MM.1S (cell line): ENCODE data around the gene TIMP2.

ENCODE experiments used
- DNase-seq: peaks from one replicate; pipeline ENCODE4 v3.0.0-alpha.2; 2015
- H2AFZ ChIP-seq: fragments of 300-600 bp; sonication (generic); 2 replicates; pipeline ENCODE4 v1.6.0; 2016; ENCODE audit warnings: antibody characterized with exemption, low read length
- H3F3A ChIP-seq: fragments of 300-600 bp; sonication (generic); 2 replicates; pipeline ENCODE4 v1.6.1; 2016; ENCODE audit warnings: mild to moderate bottlenecking, antibody characterized with exemption, low read length, moderate library complexity, mixed read lengths; ENCODE audit not compliant: insufficient read depth
- H3K27ac ChIP-seq: fragments of 300-600 bp; sonication (generic); 2 replicates; pipeline ENCODE4 v1.5.1; 2016; ENCODE audit warnings: mild to moderate bottlenecking, low read length
- H3K27me3 ChIP-seq: fragments of 300-600 bp; sonication (generic); replicated peaks from 2 replicates; pipeline ENCODE4 v1.6.0; 2016; ENCODE audit warnings: low read length; ENCODE audit not compliant: insufficient read depth
- H3K36me3 ChIP-seq: fragments of 300-600 bp; sonication (generic); replicated peaks from 2 replicates; pipeline ENCODE4 v1.6.1; 2016; ENCODE audit warnings: mild to moderate bottlenecking, low read length, mixed read lengths; ENCODE audit not compliant: insufficient read depth
- H3K4me1 ChIP-seq: fragments of 300-600 bp; sonication (generic); 2 replicates; pipeline ENCODE4 v1.6.1; 2016; ENCODE audit warnings: low read length, mixed read lengths
- H3K4me2 ChIP-seq: fragments of 300-600 bp; sonication (generic); 2 replicates; pipeline ENCODE4 v1.6.0; 2016; ENCODE audit warnings: low read depth, low read length
- H3K4me3 ChIP-seq: fragments of 300-600 bp; sonication (generic); 2 replicates; pipeline ENCODE4 v1.5.1; 2016; ENCODE audit warnings: low read length, mixed read lengths
- H3K79me2 ChIP-seq: fragments of 300-600 bp; sonication (generic); 2 replicates; pipeline ENCODE4 v1.6.1; 2016; ENCODE audit warnings: mixed run types, low read length, mixed read lengths
- H3K9ac ChIP-seq: fragments of 300-600 bp; sonication (generic); 2 replicates; pipeline ENCODE4 v1.6.1; 2016; ENCODE audit warnings: low read length, mixed read lengths
- H3K9me2 ChIP-seq: fragments of 300-600 bp; sonication (generic); replicated peaks from 2 replicates; pipeline ENCODE4 v1.6.1; 2016; ENCODE audit warnings: mild to moderate bottlenecking, low read length, mixed read lengths; ENCODE audit not compliant: insufficient read depth
- H3K9me3 ChIP-seq: fragments of 300-600 bp; sonication (generic); replicated peaks from 2 replicates; pipeline ENCODE4 v1.6.1; 2016; ENCODE audit warnings: mild to moderate bottlenecking, low read length, mixed read lengths; ENCODE audit not compliant: insufficient read depth
- H4K20me1 ChIP-seq: fragments of 300-600 bp; sonication (generic); 2 replicates; pipeline ENCODE4 v1.6.1; 2016; ENCODE audit warnings: mild to moderate bottlenecking, low read length, moderate library complexity, mixed read lengths; ENCODE audit not compliant: insufficient read depth
- CTCF ChIP-seq: fragments of 300-600 bp; sonication (generic); IDR thresholded peaks from 2 replicates; pipeline ENCODE4 v1.5.1; 2016; ENCODE audit warnings: antibody characterized with exemption, low read length, mixed read lengths
- EZH2 ChIP-seq: fragments of 300-600 bp; sonication (generic); optimal IDR thresholded peaks from 2 replicates; pipeline ENCODE3; 2017; ENCODE audit warnings: low read depth, mild to moderate bottlenecking, antibody characterized with exemption, low read length, mixed read lengths
- EZH2phosphoT487 ChIP-seq: fragments of 300-600 bp; sonication (generic); IDR thresholded peaks from 2 replicates; pipeline ENCODE4 v1.6.1; 2018; ENCODE audit warnings: antibody characterized with exemption, low read length

TIMP2 gene

GRCh38 chr17:78920528-78920927 lies 4.7 kb downstream of the TIMP2 start:
- H3K27ac ChIP-seq = no peak overlapping the region
- no peaks in the 10 kb centered on the region for H3K9me2 ChIP-seq
- peaks cover 12% of the 10 kb centered on the region for H3F3A ChIP-seq
- H4K20me1 ChIP-seq = peaks cover 17% of the 10 kb centered on the region
- H3K27me3 ChIP-seq = no peaks in the 10 kb centered on the region
- peaks cover 90% of the 10 kb centered on the region for H3K79me2 ChIP-seq
- H3K36me3 ChIP-seq = no peaks in the 10 kb centered on the region
- H3K9me3 ChIP-seq = no peaks in the 10 kb centered on the region
- H3K4me3 ChIP-seq = no peak overlapping the region
- peaks cover 13% of the 10 kb centered on the region for H3K4me1 ChIP-seq
- no peak overlapping the region for H2AFZ ChIP-seq
- TF ChIP-seq EZH2phosphoT487 (no peak), CTCF (no peak), EZH2 (no peak)
- DNase-seq = no peak
- no peak overlapping the region for H3K9ac ChIP-seq
- H3K4me2 ChIP-seq = no peak overlapping the region

- Histone ChIP-seq H3K4me1 (peaks cover 13% of the 10 kb centered on the region), H3K9me2 (no peaks in the 10 kb centered on the region), H3K9ac (no peak overlapping the region), H2AFZ (no peak overlapping the region), H3K27ac (no peak overlapping the region), H3K27me3 (no peaks in the 10 kb centered on the region), H3K4me2 (no peak overlapping the region), H4K20me1 (peaks cover 17% of the 10 kb centered on the region), H3K36me3 (no peaks in the 10 kb centered on the region), H3K4me3 (no peak overlapping the region), H3K79me2 (peaks cover 96% of the 10 kb centered on the region), H3F3A (peaks cover 12% of the 10 kb centered on the region), H3K9me3 (no peaks in the 10 kb centered on the region)
- DNase-seq = no peak
- TF ChIP-seq EZH2phosphoT487 (no peak), CTCF (no peak), EZH2 (no peak)
These were observed 5.2 kb downstream of the TIMP2 start for GRCh38 chr17:78919861-78920450.

DNA sequence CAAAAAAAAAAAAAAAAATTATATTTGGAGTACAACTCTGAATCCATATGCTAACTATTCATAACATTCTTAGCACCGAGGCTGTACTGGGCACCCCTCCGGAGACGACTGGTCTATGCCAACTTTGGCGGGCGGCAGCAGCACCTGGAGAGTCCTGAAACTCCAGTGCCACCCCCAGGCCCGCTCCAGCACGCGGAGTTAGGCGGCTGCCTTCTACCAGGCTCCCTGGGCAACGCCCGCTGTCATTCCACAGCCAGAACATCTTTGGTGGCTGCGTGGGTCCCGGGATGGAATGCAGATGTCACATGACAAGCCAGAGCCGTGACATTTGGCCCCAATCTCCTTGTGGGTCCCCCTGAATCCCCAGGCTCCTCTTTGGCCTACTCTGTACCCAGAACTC lies 6.2 kb downstream of the TIMP2 start:
- Histone ChIP-seq H3K27me3 (no peaks in the 10 kb centered on the region), H2AFZ (no peak overlapping the region), H3F3A (peaks cover 9% of the 10 kb centered on the region), H3K4me2 (no peak overlapping the region), H3K79me2 (peaks cover 94% of the 10 kb centered on the region), H3K9me2 (no peaks in the 10 kb centered on the region), H3K9me3 (no peaks in the 10 kb centered on the region), H3K4me3 (no peak overlapping the region), H3K36me3 (no peaks in the 10 kb centered on the region), H3K4me1 (peaks cover 13% of the 10 kb centered on the region), H3K27ac (no peak overlapping the region), H3K9ac (no peak overlapping the region), H4K20me1 (peaks cover 17% of the 10 kb centered on the region)
- no peak for DNase-seq
- TF ChIP-seq EZH2phosphoT487 (no peak), EZH2 (no peak), CTCF (no peak)
